ENCODE measurements around the gene TNRC6A. TPM values are rescaled to one million over a fixed set of nuclear protein-coding genes. Genes with fewer than 3 reads are reported as not detected.

Gene TNRC6A
- total RNA-seq, 1 donor from 2014 or later, result 68.0 TPM

Other genes with a start within 250 kb of the TNRC6A start
- gene RBBP6, start 190.1 kb upstream of the TNRC6A start, total RNA-seq, result 47.6 TPM
- gene SLC5A11, start 116.3 kb downstream of the TNRC6A start, total RNA-seq, result not detected

Data from occipital lobe (tissue), 1 donor.